ENCODE measurements around the gene ACVR1.

ACVR1 gene

GRCh38 chr2:157746234-157746950 lies 129.7 kb downstream of the ACVR1 start:
- Histone ChIP-seq H3K36me3 (no peaks in the 10 kb centered on the region), H3K4me1 (no peaks in the 10 kb centered on the region), H3K4me3 (ENCODE audit: low read depth, low read length) (no peak overlapping the region), H3K9me3 (no peaks in the 10 kb centered on the region), H3K27me3 (no peaks in the 10 kb centered on the region)
- no peak for DNase-seq
- no peak for TF ChIP-seq CTCF (IDR thresholded peaks at IDR 0.05; ENCODE audit: low read depth, low read length)

GRCh38 chr2:157744571-157745076 lies 131.5 kb downstream of the ACVR1 start:
- DNase-seq, result no peak
- no peak for TF ChIP-seq CTCF (IDR thresholded peaks at IDR 0.05; ENCODE audit: low read depth, low read length)
- no peaks in the 10 kb centered on the region for H3K9me3 ChIP-seq

GRCh38 chr2:157743051-157743450 lies 133.1 kb downstream of the ACVR1 start:
- Histone ChIP-seq H3K4me3 (ENCODE audit: low read depth, low read length) (no peak overlapping the region), H3K9me3 (no peaks in the 10 kb centered on the region), H3K36me3 (no peaks in the 10 kb centered on the region), H3K4me1 (no peaks in the 10 kb centered on the region), H3K27me3 (no peaks in the 10 kb centered on the region)
- no peak for TF ChIP-seq CTCF (IDR thresholded peaks at IDR 0.05; ENCODE audit: low read depth, low read length)
- no peak for DNase-seq

More at GRCh38 chr2:157744571-157745076, 131.5 kb downstream of the ACVR1 start:
- H3K4me1 ChIP-seq, result no peaks in the 10 kb centered on the region
- no peaks in the 10 kb centered on the region for H3K27me3 ChIP-seq
- no peaks in the 10 kb centered on the region for H3K36me3 ChIP-seq
- no peak overlapping the region for H3K4me3 ChIP-seq (ENCODE audit: low read depth, low read length)

GRCh38 chr2:157741819-157742484 lies 134.2 kb downstream of the ACVR1 start:
- H3K27me3 ChIP-seq, result no peaks in the 10 kb centered on the region
- no peak for DNase-seq
- H3K9me3 ChIP-seq, result no peaks in the 10 kb centered on the region
- H3K4me1 ChIP-seq, result no peaks in the 10 kb centered on the region
- H3K4me3 ChIP-seq (ENCODE audit: low read depth, low read length), result no peak overlapping the region
- no peaks in the 10 kb centered on the region; the same call in 1 of the 2 replicates for H3K36me3 ChIP-seq
- no peak for TF ChIP-seq CTCF (IDR thresholded peaks at IDR 0.05; ENCODE audit: low read depth, low read length)

- no peaks in the 10 kb centered on the region; the same call in 1 of the 2 replicates for H3K36me3 ChIP-seq
- DNase-seq, result no peak
- TF ChIP-seq CTCF (IDR thresholded peaks at IDR 0.05; ENCODE audit: low read depth, low read length), result no peak
- H3K27me3 ChIP-seq, result no peaks in the 10 kb centered on the region
- no peaks in the 10 kb centered on the region for H3K9me3 ChIP-seq
- H3K4me3 ChIP-seq (ENCODE audit: low read depth, low read length), result no peak overlapping the region
- H3K4me1 ChIP-seq, result no peaks in the 10 kb centered on the region
Observed at GRCh38 chr2:157737656-157738055, 138.5 kb downstream of the ACVR1 start.

- TF ChIP-seq CTCF (IDR thresholded peaks at IDR 0.05; ENCODE audit: low read depth, low read length), result no peak
- Histone ChIP-seq H3K4me3 (ENCODE audit: low read depth, low read length) (no peak overlapping the region), H3K36me3 (no peaks in the 10 kb centered on the region; the same call in 1 of the 2 replicates), H3K4me1 (no peaks in the 10 kb centered on the region), H3K27me3 (no peaks in the 10 kb centered on the region), H3K9me3 (no peaks in the 10 kb centered on the region)
- DNase-seq, result no peak
Observed at GRCh38 chr2:157735532-157735931, 140.6 kb downstream of the ACVR1 start.
